ENCODE measurements around the gene ABCG8. TPM values are rescaled to one million over a fixed set of nuclear protein-coding genes. Genes with fewer than 3 reads are reported as not detected.
"Not testable (repeated sequence)": the region's sequence is repeated elsewhere in the genome, so short reads cannot be mapped to it uniquely, and the experiment has no call there.

The ABCG8 gene
- total and polyA plus RNA-seq, 2 donors, result 0.01 TPM; not detected in 1

- DNase-seq (ENCODE audit: extremely low spot score), result no peak
- Histone ChIP-seq H3K4me1 (ENCODE audit: insufficient read depth) (no peaks in the 10 kb centered on the region), H3K27ac (ENCODE audit: low read depth) (no peak overlapping the region), H3K36me3 (ENCODE audit: insufficient read depth) (peaks cover 12% of the 10 kb centered on the region), H3K4me3 (ENCODE audit: low read depth, low read length) (no peak overlapping the region)
- WGBS, result 91% methylated on average over 2 of the region's 2 CpGs
These were observed 56.0 kb downstream of the ABCG8 start for GRCh38 chr2:43894743-43895142.

- Histone ChIP-seq H3K4me1 (ENCODE audit: insufficient read depth) (no peaks in the 10 kb centered on the region), H3K27ac (ENCODE audit: low read depth) (no peak overlapping the region), H3K4me3 (ENCODE audit: low read depth, low read length) (no peak overlapping the region), H3K36me3 (ENCODE audit: insufficient read depth) (peaks cover 12% of the 10 kb centered on the region)
- 85% methylated on average over 1 of the region's 1 CpG for WGBS
- DNase-seq (ENCODE audit: extremely low spot score), result no peak
These were observed 58.1 kb downstream of the ABCG8 start for GRCh38 chr2:43896906-43897305.

GRCh38 chr2:43897492-43897891, 58.7 kb downstream of the ABCG8 start:
- no peak overlapping the region for H3K4me3 ChIP-seq (ENCODE audit: low read depth, low read length)
- H3K36me3 ChIP-seq (ENCODE audit: insufficient read depth), result peaks cover 11% of the 10 kb centered on the region
- WGBS, result 93% methylated on average over 6 of the region's 6 CpGs
- DNase-seq (ENCODE audit: extremely low spot score), result no peak
- H3K27ac ChIP-seq (ENCODE audit: low read depth), result no peak overlapping the region
- no peaks in the 10 kb centered on the region for H3K4me1 ChIP-seq (ENCODE audit: insufficient read depth)

- DNase-seq (ENCODE audit: extremely low spot score), result no peak
- Histone ChIP-seq H3K4me1 (ENCODE audit: insufficient read depth) (no peaks in the 10 kb centered on the region), H3K27ac (ENCODE audit: low read depth) (no peak overlapping the region), H3K4me3 (ENCODE audit: low read depth, low read length) (no peak overlapping the region), H3K36me3 (ENCODE audit: insufficient read depth) (peaks cover 11% of the 10 kb centered on the region)
- WGBS, result 70% methylated on average over 11 of the region's 11 CpGs
These were observed 59.5 kb downstream of the ABCG8 start for GRCh38 chr2:43898134-43898837.

GRCh38 chr2:43898838-43899346, 60.1 kb downstream of the ABCG8 start:
- Histone ChIP-seq H3K4me1 (ENCODE audit: insufficient read depth) (no peaks in the 10 kb centered on the region), H3K36me3 (ENCODE audit: insufficient read depth) (peaks cover 8% of the 10 kb centered on the region), H3K4me3 (ENCODE audit: low read depth, low read length) (no peak overlapping the region), H3K27ac (ENCODE audit: low read depth) (no peak overlapping the region)
- 92% methylated on average over 11 of the region's 11 CpGs for WGBS
- DNase-seq (ENCODE audit: extremely low spot score), result no peak

- no peak for DNase-seq (ENCODE audit: extremely low spot score)
- Histone ChIP-seq H3K36me3 (ENCODE audit: insufficient read depth) (peaks cover 6% of the 10 kb centered on the region), H3K4me1 (ENCODE audit: insufficient read depth) (no peaks in the 10 kb centered on the region), H3K4me3 (ENCODE audit: low read depth, low read length) (no peak overlapping the region), H3K27ac (ENCODE audit: low read depth) (no peak overlapping the region)
- WGBS, result 80% methylated on average over 2 of the region's 2 CpGs
These were observed 60.8 kb downstream of the ABCG8 start for GRCh38 chr2:43899589-43899988.

- H3K4me1 ChIP-seq (ENCODE audit: insufficient read depth), result no peaks in the 10 kb centered on the region
- H3K36me3 ChIP-seq (ENCODE audit: insufficient read depth), result no peaks in the 10 kb centered on the region
- no peak overlapping the region for H3K27ac ChIP-seq (ENCODE audit: low read depth)
- DNase-seq (ENCODE audit: extremely low spot score), result no peak
- H3K4me3 ChIP-seq (ENCODE audit: low read depth, low read length), result no peak overlapping the region
- WGBS, result 92% methylated on average over 11 of the region's 11 CpGs
These were observed 66.6 kb downstream of the ABCG8 start for GRCh38 chr2:43905371-43905803.

GRCh38 chr2:43905871-43906270, 67.1 kb downstream of the ABCG8 start:
- no peak overlapping the region for H3K4me3 ChIP-seq (ENCODE audit: low read depth, low read length)
- H3K4me1 ChIP-seq (ENCODE audit: insufficient read depth), result no peaks in the 10 kb centered on the region
- no peaks in the 10 kb centered on the region for H3K36me3 ChIP-seq (ENCODE audit: insufficient read depth)
- no peak for DNase-seq (ENCODE audit: extremely low spot score)
- 93% methylated on average over 5 of the region's 5 CpGs for WGBS
- no peak overlapping the region for H3K27ac ChIP-seq (ENCODE audit: low read depth)

- no peaks in the 10 kb centered on the region for H3K36me3 ChIP-seq (ENCODE audit: insufficient read depth)
- no peak overlapping the region for H3K4me3 ChIP-seq (ENCODE audit: low read depth, low read length)
- DNase-seq (ENCODE audit: extremely low spot score), result no peak
- no peaks in the 10 kb centered on the region for H3K4me1 ChIP-seq (ENCODE audit: insufficient read depth)
- WGBS, result 88% methylated on average over 6 of the region's 6 CpGs
- H3K27ac ChIP-seq (ENCODE audit: low read depth), result no peak overlapping the region
These were observed 67.8 kb downstream of the ABCG8 start for GRCh38 chr2:43906448-43907109.

- not testable (repeated sequence) for DNase-seq (ENCODE audit: extremely low spot score); H3K36me3 ChIP-seq (ENCODE audit: insufficient read depth)
- 96% methylated on average over 8 of the region's 8 CpGs for WGBS
These were observed 72.5 kb downstream of the ABCG8 start for GRCh38 chr2:43911136-43911790.

GRCh38 chr2:43924463-43924862, 85.7 kb downstream of the ABCG8 start:
- WGBS, result 95% methylated on average over 2 of the region's 2 CpGs

More at GRCh38 chr2:43911136-43911790, 72.5 kb downstream of the ABCG8 start:
- H3K27ac ChIP-seq (ENCODE audit: low read depth); H3K4me3 ChIP-seq (ENCODE audit: low read depth, low read length); H3K4me1 ChIP-seq (ENCODE audit: insufficient read depth): not testable (repeated sequence)

GRCh38 chr2:43925431-43925830, 86.7 kb downstream of the ABCG8 start:
- Histone ChIP-seq H3K36me3 (ENCODE audit: insufficient read depth) (peaks cover 2% of the 10 kb centered on the region), H3K4me1 (ENCODE audit: insufficient read depth) (no peaks in the 10 kb centered on the region), H3K27ac (ENCODE audit: low read depth) (no peak overlapping the region), H3K4me3 (ENCODE audit: low read depth, low read length) (no peak overlapping the region)
- WGBS, result 91% methylated on average over 4 of the region's 4 CpGs
- no peak for DNase-seq (ENCODE audit: extremely low spot score)

More at GRCh38 chr2:43924463-43924862, 85.7 kb downstream of the ABCG8 start:
- DNase-seq (ENCODE audit: extremely low spot score), result no peak
- no peaks in the 10 kb centered on the region for H3K4me1 ChIP-seq (ENCODE audit: insufficient read depth)
- no peak overlapping the region for H3K27ac ChIP-seq (ENCODE audit: low read depth)
- no peak overlapping the region for H3K4me3 ChIP-seq (ENCODE audit: low read depth, low read length)
- peaks cover 2% of the 10 kb centered on the region for H3K36me3 ChIP-seq (ENCODE audit: insufficient read depth)

GRCh38 chr2:43927442-43927841, 88.7 kb downstream of the ABCG8 start:
- 90% methylated on average over 4 of the region's 4 CpGs for WGBS
- H3K27ac ChIP-seq (ENCODE audit: low read depth), result no peak overlapping the region
- no peaks in the 10 kb centered on the region for H3K4me1 ChIP-seq (ENCODE audit: insufficient read depth)
- no peak for DNase-seq (ENCODE audit: extremely low spot score)
- peaks cover 2% of the 10 kb centered on the region for H3K36me3 ChIP-seq (ENCODE audit: insufficient read depth)
- H3K4me3 ChIP-seq (ENCODE audit: low read depth, low read length), result no peak overlapping the region

- DNase-seq (ENCODE audit: extremely low spot score), result no peak
- Histone ChIP-seq H3K4me3 (ENCODE audit: low read depth, low read length) (no peak overlapping the region), H3K36me3 (ENCODE audit: insufficient read depth) (peaks cover 4% of the 10 kb centered on the region), H3K27ac (ENCODE audit: low read depth) (no peak overlapping the region), H3K4me1 (ENCODE audit: insufficient read depth) (no peaks in the 10 kb centered on the region)
- 98% methylated on average over 3 of the region's 3 CpGs for WGBS
These were observed 92.5 kb downstream of the ABCG8 start for GRCh38 chr2:43931293-43931692.

All from urinary bladder (tissue), 4 donors.